HCT116 (cell line): ENCODE measurements around the gene ERMAP. TPM values are rescaled to one million over a fixed set of nuclear protein-coding genes. Genes with fewer than 3 reads are reported as not detected.

ENCODE experiments used
- ATAC-seq: fragments of 200-7000 bp; cut with Tn5 transposase; 2 replicates; pipeline ENCODE4 v1.9.1; 2020; ENCODE audit warnings: mild to moderate bottlenecking, moderate library complexity
- BruUV-seq: library from RNA; stranded (reverse); fragments of 400-500 nt; replicated peaks from 2 replicates; lab custom pipeline; 2021; lab: Mats Ljungman, UMichigan
- CTCF ChIA-PET: fragments of 300-600 bp; sonication (Branson Sonifier 250); formaldehyde crosslinking; loops from one replicate; lab custom pipeline; 2021; ENCODE audit warnings: antibody characterized with exemption; lab: Charles Lee
- POLR2A ChIA-PET: fragments of 300-600, 350-600 bp; sonication (Branson Sonifier 250); formaldehyde crosslinking; loops from one replicate; lab custom pipeline; 2021; ENCODE audit warnings: antibody characterized with exemption; lab: Charles Lee
- RAD21 ChIA-PET, 2 experiments: fragments of 300-600 bp; sonication (Branson Sonifier 250); formaldehyde crosslinking; loops; one replicate each; lab custom pipeline; 2023; ENCODE audit warnings: low total read pairs in 2 of 2; ENCODE audit not compliant: uncharacterized antibody in 2 of 2, unreplicated experiment in 2 of 2, low non-redundant PET in 1 of 2; lab: Charles Lee
- DNase-seq: peaks from one replicate; pipeline ENCODE4 v3.0.0-alpha.2; 2010; ENCODE audit warnings: low read depth, low spot score
- H2AFZ ChIP-seq: fragments of 200-600 bp; shearing (Covaris generic), sonication (generic); 2 replicates; pipeline ENCODE4 v1.6.1; 2017; ENCODE audit warnings: low read depth, mixed run types, mixed read lengths, antibody characterized with exemption, low read length; ENCODE audit not compliant: poor library complexity, severe bottlenecking
- H3K27ac ChIP-seq: 2 replicates; pipeline ENCODE4 v1.5.1; 2012; ENCODE audit warnings: low read depth, low read length
- H3K27me3 ChIP-seq: fragments of 200-600 bp; sonication (generic); 2 replicates; pipeline ENCODE4 v1.6.1; 2016; ENCODE audit warnings: mixed run types, low read length, mixed read lengths; ENCODE audit not compliant: insufficient read depth
- H3K36me3 ChIP-seq, 2 experiments: fragments of 200-500 bp in 1 of 2; fragments of 200-600 bp in 1 of 2; sonication (Bioruptor generic) in 1 of 2; sonication (generic) in 1 of 2; 2 replicates each; pipeline versions ENCODE4 v1.5.1 to v1.6.1; 2014 to 2016; ENCODE audit warnings: low read length in 2 of 2, inconsistent platforms in 1 of 2, mixed read lengths in 1 of 2, mixed run types in 1 of 2; ENCODE audit not compliant: insufficient read depth in 2 of 2, control insufficient read depth in 1 of 2
- H3K4me1 ChIP-seq, 2 experiments: fragments of 200-600 bp in 1 of 2; sonication (generic) in 1 of 2; 2 replicates each; pipeline versions ENCODE4 v1.5.1 to v1.6.1; 2012 to 2017; ENCODE audit warnings: low read length in 2 of 2, inconsistent platforms in 1 of 2, mild to moderate bottlenecking in 1 of 2, mixed read lengths in 1 of 2, mixed run types in 1 of 2, moderate library complexity in 1 of 2; ENCODE audit not compliant: insufficient read depth in 2 of 2, control insufficient read depth in 1 of 2
- H3K4me2 ChIP-seq: fragments of 200-600 bp; sonication (generic); 2 replicates; pipeline ENCODE4 v1.6.1; 2017; ENCODE audit warnings: mixed run types, low read length, mixed read lengths
- H3K4me3 ChIP-seq, 2 experiments: fragments of 200-600 bp in 1 of 2; sonication (generic) in 1 of 2; replicated peaks in 1 of 2; 2 replicates each; pipeline ENCODE4 v1.5.1; 2011 to 2016; ENCODE audit warnings: low read length in 2 of 2, control low read depth in 1 of 2, low read depth in 1 of 2, mild to moderate bottlenecking in 1 of 2, mixed read lengths in 1 of 2, mixed run types in 1 of 2
- H3K79me2 ChIP-seq: fragments of 200-600 bp; sonication (generic); 2 replicates; pipeline ENCODE4 v1.6.1; 2017; ENCODE audit warnings: mild to moderate bottlenecking, mixed run types, low read length, moderate library complexity, mixed read lengths; ENCODE audit not compliant: insufficient read depth
- H3K9ac ChIP-seq: fragments of 200-600 bp; sonication (generic); 2 replicates; pipeline ENCODE4 v1.6.1; 2016; ENCODE audit warnings: low read length, mixed read lengths
- H3K9me2 ChIP-seq: fragments of 200-600 bp; sonication (generic), shearing (Covaris generic); 2 replicates; pipeline ENCODE4 v1.6.1; 2017; ENCODE audit warnings: mixed run types, mild to moderate bottlenecking, moderate library complexity; ENCODE audit not compliant: insufficient read depth
- H3K9me3 ChIP-seq, 2 experiments: fragments of 200-500 bp in 1 of 2; fragments of 200-600 bp in 1 of 2; sonication (Bioruptor generic) in 1 of 2; sonication (generic) in 1 of 2; 2 replicates each; pipeline ENCODE4 v1.6.1; 2014 to 2017; ENCODE audit warnings: low read length in 2 of 2, mixed read lengths in 2 of 2, inconsistent platforms in 1 of 2, low read depth in 1 of 2, mild to moderate bottlenecking in 1 of 2, mixed run types in 1 of 2, moderate library complexity in 1 of 2; ENCODE audit not compliant: control insufficient read depth in 1 of 2, insufficient read depth in 1 of 2
- H4K20me1 ChIP-seq: fragments of 200-600 bp; sonication (generic), shearing (Covaris generic); 2 replicates; pipeline ENCODE4 v1.6.1; 2017; ENCODE audit warnings: mixed run types, mild to moderate bottlenecking, moderate library complexity; ENCODE audit not compliant: insufficient read depth
- CBX3 ChIP-seq: IDR thresholded peaks from 2 replicates; pipeline ENCODE4 v1.6.1; 2012; ENCODE audit warnings: low read depth
- CEBPB ChIP-seq: IDR thresholded peaks from 2 replicates; pipeline ENCODE4 v1.6.1; 2012; ENCODE audit warnings: low read depth
- ELF1 ChIP-seq: IDR thresholded peaks from 2 replicates; pipeline ENCODE4 v1.6.1; 2012; ENCODE audit warnings: low read depth, borderline replicate concordance
- EZH2 ChIP-seq: fragments of 200-600 bp; sonication (generic); IDR thresholded peaks from 2 replicates; pipeline ENCODE4 v1.6.1; 2017; ENCODE audit warnings: antibody characterized with exemption, mixed run types
- EZH2phosphoT487 ChIP-seq: fragments of 200-600 bp; IDR thresholded peaks from 2 replicates; pipeline ENCODE4 v1.6.1; 2018; ENCODE audit warnings: antibody characterized with exemption, borderline replicate concordance
- FOSL1 ChIP-seq: IDR thresholded peaks from 2 replicates; pipeline ENCODE4 v1.6.1; 2012; ENCODE audit warnings: low read depth
- MAX ChIP-seq: IDR thresholded peaks from 2 replicates; pipeline ENCODE4 v1.6.1; 2012
- POLR2A ChIP-seq: IDR thresholded peaks from 2 replicates; pipeline ENCODE4 v1.7.0; 2011; ENCODE audit warnings: borderline replicate concordance; ENCODE audit not compliant: insufficient read depth, insufficient read length; ENCODE audit errors: extremely low read depth
- RAD21 ChIP-seq: IDR thresholded peaks from 2 replicates; pipeline ENCODE4 v1.6.1; 2012; ENCODE audit warnings: low read depth, mild to moderate bottlenecking
- SIN3A ChIP-seq: IDR thresholded peaks from 2 replicates; pipeline ENCODE4 v1.6.1; 2012; ENCODE audit warnings: low read depth
- SP1 ChIP-seq: IDR thresholded peaks from 2 replicates; pipeline ENCODE4 v1.6.1; 2012; ENCODE audit warnings: low read depth
- SRF ChIP-seq: IDR thresholded peaks from 2 replicates; pipeline ENCODE4 v1.6.1; 2012; ENCODE audit warnings: low read depth
- ZNF274 ChIP-seq: fragments of 200-500 bp; sonication (Bioruptor generic); IDR thresholded peaks from 2 replicates; pipeline ENCODE4 v1.6.1; 2014; ENCODE audit warnings: mild to moderate bottlenecking, low read depth, low read length, inconsistent platforms
- intact Hi-C: fragments of 100-400 bp; cut with micrococcal nuclease; formaldehyde crosslinking; loops from 2 replicates; pipeline ENCODE4 v1.10.0; 2022
- total RNA-seq: library from RNA; stranded (reverse); gene quantifications from one replicate; pipeline ENCODE4 v1.2.1, GENCODE V29; 2021; ENCODE audit not compliant: unreplicated experiment
- TF ChIP-seq, protein P1 (sequence below): IDR thresholded peaks from 2 replicates; pipeline ENCODE4 v1.6.1; 2011; ENCODE audit warnings: mild to moderate bottlenecking, low read length, moderate library complexity; ENCODE audit not compliant: insufficient replicate concordance; ENCODE audit errors: extremely low read depth
- TF ChIP-seq, protein P2 (sequence below): IDR thresholded peaks from 2 replicates; pipeline ENCODE4 v1.6.1; 2012
- TF ChIP-seq, protein P3 (sequence below): IDR thresholded peaks from 2 replicates; pipeline ENCODE4 v1.6.1; 2012; ENCODE audit warnings: low read depth
- TF ChIP-seq, protein P4 (sequence below), 3 experiments: fragments of 200-600 bp in 1 of 3; sonication (generic) in 1 of 3; IDR thresholded peaks in 2 of 3; conservative IDR thresholded peaks in 1 of 3; 2 replicates each; pipeline ENCODE4 v1.5.1; 2012 to 2017; ENCODE audit warnings: low read depth in 2 of 3, low read length in 2 of 3, antibody characterized with exemption in 1 of 3, borderline replicate concordance in 1 of 3, control low read depth in 1 of 3, mild to moderate bottlenecking in 1 of 3, mixed read lengths in 1 of 3, mixed run types in 1 of 3, moderate library complexity in 1 of 3; ENCODE audit not compliant: insufficient read depth in 1 of 3

The ERMAP gene
- total RNA-seq, 1 experiment from 2014 or later: 5.4 TPM

GRCh38 chr1:42773420-42773819 lies 43.5 kb upstream of the ERMAP start:
- no peak overlapping the region for H3K4me2 ChIP-seq
- intact Hi-C loops: no loop called here
- no peaks in the 10 kb centered on the region for H4K20me1 ChIP-seq
- no peak overlapping the region for H3K4me3 ChIP-seq
- CTCF ChIA-PET: interaction anchor here (0.6 kb wide), 1 partner anchor 10 kb away, joined by 5 read pairs; no protein-coding TSS in a partner anchor
- DNase-seq: no peak
- TF ChIP-seq ELF1: no peak
- TF ChIP-seq CBX3: no peak
- TF ChIP-seq ZNF274: no peak
- no peak for TF ChIP-seq SIN3A
- no peak for TF ChIP-seq EZH2phosphoT487
- no peak for TF ChIP-seq SRF
- TF ChIP-seq, protein P1, sequence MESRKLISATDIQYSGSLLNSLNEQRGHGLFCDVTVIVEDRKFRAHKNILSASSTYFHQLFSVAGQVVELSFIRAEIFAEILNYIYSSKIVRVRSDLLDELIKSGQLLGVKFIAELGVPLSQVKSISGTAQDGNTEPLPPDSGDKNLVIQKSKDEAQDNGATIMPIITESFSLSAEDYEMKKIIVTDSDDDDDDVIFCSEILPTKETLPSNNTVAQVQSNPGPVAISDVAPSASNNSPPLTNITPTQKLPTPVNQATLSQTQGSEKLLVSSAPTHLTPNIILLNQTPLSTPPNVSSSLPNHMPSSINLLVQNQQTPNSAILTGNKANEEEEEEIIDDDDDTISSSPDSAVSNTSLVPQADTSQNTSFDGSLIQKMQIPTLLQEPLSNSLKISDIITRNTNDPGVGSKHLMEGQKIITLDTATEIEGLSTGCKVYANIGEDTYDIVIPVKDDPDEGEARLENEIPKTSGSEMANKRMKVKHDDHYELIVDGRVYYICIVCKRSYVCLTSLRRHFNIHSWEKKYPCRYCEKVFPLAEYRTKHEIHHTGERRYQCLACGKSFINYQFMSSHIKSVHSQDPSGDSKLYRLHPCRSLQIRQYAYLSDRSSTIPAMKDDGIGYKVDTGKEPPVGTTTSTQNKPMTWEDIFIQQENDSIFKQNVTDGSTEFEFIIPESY: no peak
- TF ChIP-seq SP1: no peak
- no peak for TF ChIP-seq EZH2
- TF ChIP-seq RAD21: no peak
- TF ChIP-seq, protein P2, sequence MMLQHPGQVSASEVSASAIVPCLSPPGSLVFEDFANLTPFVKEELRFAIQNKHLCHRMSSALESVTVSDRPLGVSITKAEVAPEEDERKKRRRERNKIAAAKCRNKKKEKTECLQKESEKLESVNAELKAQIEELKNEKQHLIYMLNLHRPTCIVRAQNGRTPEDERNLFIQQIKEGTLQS: no peak
- TF ChIP-seq FOSL1: no peak
- TF ChIP-seq POLR2A: no peak
- no peak for TF ChIP-seq CEBPB
- TF ChIP-seq MAX: no peak
- TF ChIP-seq, protein P3, sequence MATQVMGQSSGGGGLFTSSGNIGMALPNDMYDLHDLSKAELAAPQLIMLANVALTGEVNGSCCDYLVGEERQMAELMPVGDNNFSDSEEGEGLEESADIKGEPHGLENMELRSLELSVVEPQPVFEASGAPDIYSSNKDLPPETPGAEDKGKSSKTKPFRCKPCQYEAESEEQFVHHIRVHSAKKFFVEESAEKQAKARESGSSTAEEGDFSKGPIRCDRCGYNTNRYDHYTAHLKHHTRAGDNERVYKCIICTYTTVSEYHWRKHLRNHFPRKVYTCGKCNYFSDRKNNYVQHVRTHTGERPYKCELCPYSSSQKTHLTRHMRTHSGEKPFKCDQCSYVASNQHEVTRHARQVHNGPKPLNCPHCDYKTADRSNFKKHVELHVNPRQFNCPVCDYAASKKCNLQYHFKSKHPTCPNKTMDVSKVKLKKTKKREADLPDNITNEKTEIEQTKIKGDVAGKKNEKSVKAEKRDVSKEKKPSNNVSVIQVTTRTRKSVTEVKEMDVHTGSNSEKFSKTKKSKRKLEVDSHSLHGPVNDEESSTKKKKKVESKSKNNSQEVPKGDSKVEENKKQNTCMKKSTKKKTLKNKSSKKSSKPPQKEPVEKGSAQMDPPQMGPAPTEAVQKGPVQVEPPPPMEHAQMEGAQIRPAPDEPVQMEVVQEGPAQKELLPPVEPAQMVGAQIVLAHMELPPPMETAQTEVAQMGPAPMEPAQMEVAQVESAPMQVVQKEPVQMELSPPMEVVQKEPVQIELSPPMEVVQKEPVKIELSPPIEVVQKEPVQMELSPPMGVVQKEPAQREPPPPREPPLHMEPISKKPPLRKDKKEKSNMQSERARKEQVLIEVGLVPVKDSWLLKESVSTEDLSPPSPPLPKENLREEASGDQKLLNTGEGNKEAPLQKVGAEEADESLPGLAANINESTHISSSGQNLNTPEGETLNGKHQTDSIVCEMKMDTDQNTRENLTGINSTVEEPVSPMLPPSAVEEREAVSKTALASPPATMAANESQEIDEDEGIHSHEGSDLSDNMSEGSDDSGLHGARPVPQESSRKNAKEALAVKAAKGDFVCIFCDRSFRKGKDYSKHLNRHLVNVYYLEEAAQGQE: no peak
- TF ChIP-seq, protein P4, sequence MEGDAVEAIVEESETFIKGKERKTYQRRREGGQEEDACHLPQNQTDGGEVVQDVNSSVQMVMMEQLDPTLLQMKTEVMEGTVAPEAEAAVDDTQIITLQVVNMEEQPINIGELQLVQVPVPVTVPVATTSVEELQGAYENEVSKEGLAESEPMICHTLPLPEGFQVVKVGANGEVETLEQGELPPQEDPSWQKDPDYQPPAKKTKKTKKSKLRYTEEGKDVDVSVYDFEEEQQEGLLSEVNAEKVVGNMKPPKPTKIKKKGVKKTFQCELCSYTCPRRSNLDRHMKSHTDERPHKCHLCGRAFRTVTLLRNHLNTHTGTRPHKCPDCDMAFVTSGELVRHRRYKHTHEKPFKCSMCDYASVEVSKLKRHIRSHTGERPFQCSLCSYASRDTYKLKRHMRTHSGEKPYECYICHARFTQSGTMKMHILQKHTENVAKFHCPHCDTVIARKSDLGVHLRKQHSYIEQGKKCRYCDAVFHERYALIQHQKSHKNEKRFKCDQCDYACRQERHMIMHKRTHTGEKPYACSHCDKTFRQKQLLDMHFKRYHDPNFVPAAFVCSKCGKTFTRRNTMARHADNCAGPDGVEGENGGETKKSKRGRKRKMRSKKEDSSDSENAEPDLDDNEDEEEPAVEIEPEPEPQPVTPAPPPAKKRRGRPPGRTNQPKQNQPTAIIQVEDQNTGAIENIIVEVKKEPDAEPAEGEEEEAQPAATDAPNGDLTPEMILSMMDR (IDR thresholded peaks at IDR 0.05 in 2 of 3, conservative IDR thresholded peaks at IDR 0.05 in 1 of 3; ENCODE audit: borderline replicate concordance in 1 of 3, insufficient read depth in 1 of 3, low read depth in 2 of 3, low read length in 2 of 3): no peak
- H3K27ac ChIP-seq: no peak overlapping the region
- RAD21 ChIA-PET: no interaction called here
- no peak overlapping the region for H3K9ac ChIP-seq
- no peak for ATAC-seq
- peaks cover under 1 to 1% of the 10 kb centered on the region in 2 experiments; a peak in 1 of 4 replicates for H3K4me1 ChIP-seq
- H3K36me3 ChIP-seq: peaks cover 9 to 19% of the 10 kb centered on the region in 2 experiments; a peak in 3 of 4 replicates
- H2AFZ ChIP-seq: no peak overlapping the region
- H3K27me3 ChIP-seq: no peaks in the 10 kb centered on the region
- no peaks in the 10 kb centered on the region for H3K79me2 ChIP-seq
- H3K9me2 ChIP-seq: no peaks in the 10 kb centered on the region
- POLR2A ChIA-PET: no interaction called here
- no TSS peak for BruUV-seq
- no peaks in the 10 kb centered on the region for H3K9me3 ChIP-seq
